WI38 (cell line): Measurements from ENCODE around the gene KLC1.

Source experiments
- H3K4me3 ChIP-seq: 2 replicates; pipeline ENCODE4 v1.5.1; 2011; ENCODE audit warnings: low read depth, mild to moderate bottlenecking, control low read depth, low read length
- TF ChIP-seq, protein P1 (sequence below): IDR thresholded peaks from 2 replicates; pipeline ENCODE4 v1.5.1; 2012; ENCODE audit warnings: low read depth, mild to moderate bottlenecking, control low read depth, low read length

KLC1 gene

DNA sequence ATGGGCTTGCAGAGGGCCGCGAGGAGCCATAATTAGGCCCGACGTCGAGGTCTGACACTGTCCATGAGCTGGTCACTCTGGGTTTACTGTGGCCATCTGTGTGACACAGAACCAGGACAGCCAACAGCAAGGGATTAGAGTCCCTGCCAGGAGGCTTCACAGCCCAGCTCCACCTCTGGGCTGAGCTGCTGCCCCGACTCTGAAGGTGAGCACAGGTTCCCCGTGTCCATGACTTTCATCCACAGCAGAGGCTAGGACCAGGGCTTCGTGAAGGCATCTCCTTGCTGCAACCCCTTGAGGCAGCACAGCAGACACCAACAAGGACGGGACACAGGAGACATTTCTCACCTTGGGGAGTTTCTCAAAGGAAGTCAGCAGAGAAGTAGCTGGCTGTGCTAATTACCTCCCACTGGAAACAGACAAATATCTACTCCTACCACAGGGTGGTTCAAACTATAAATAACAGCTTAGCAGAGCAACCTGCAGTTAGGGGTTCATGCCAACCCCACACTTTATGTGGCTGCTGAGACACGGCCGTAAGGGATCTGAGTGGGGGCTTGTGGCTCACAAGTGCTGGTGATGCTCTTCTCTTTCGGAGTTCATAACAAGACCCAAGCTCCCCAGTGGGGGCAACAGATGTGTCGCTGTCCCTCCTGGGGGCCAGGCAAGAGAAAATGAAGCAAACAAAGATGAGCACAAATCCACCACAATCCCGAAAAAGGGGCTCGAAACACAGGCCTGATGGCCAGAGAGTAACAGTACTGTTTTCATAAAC is 115.8 kb downstream of the KLC1 start:
- TF ChIP-seq, protein P1, sequence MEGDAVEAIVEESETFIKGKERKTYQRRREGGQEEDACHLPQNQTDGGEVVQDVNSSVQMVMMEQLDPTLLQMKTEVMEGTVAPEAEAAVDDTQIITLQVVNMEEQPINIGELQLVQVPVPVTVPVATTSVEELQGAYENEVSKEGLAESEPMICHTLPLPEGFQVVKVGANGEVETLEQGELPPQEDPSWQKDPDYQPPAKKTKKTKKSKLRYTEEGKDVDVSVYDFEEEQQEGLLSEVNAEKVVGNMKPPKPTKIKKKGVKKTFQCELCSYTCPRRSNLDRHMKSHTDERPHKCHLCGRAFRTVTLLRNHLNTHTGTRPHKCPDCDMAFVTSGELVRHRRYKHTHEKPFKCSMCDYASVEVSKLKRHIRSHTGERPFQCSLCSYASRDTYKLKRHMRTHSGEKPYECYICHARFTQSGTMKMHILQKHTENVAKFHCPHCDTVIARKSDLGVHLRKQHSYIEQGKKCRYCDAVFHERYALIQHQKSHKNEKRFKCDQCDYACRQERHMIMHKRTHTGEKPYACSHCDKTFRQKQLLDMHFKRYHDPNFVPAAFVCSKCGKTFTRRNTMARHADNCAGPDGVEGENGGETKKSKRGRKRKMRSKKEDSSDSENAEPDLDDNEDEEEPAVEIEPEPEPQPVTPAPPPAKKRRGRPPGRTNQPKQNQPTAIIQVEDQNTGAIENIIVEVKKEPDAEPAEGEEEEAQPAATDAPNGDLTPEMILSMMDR, result no peak
- no peak overlapping the region for H3K4me3 ChIP-seq

GRCh38 chr14:103745424-103745823 is 116.4 kb downstream of the KLC1 start:
- TF ChIP-seq, protein P1, result no peak
- no peak overlapping the region for H3K4me3 ChIP-seq

DNA sequence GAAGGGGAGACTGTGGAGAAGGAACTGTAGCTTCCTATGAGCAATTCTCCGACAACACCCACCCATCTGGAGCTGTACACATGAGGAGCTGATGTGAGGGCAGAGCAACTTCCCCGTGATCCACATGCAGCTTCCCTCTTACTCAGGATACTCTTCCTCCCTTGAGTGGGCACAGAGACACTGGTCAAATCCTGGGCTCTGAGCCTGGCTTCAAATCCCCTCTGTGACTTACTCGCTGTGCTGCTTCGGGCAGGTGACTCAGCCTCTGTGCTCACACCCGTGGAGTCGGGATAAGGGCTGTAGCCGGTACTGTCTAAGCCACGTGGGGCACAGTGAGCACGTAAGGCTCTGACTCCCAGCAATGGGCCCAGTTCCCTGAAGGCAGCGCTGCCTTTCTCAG is 117.7 kb downstream of the KLC1 start:
- TF ChIP-seq, protein P1, result no peak
- no peak overlapping the region for H3K4me3 ChIP-seq

DNA sequence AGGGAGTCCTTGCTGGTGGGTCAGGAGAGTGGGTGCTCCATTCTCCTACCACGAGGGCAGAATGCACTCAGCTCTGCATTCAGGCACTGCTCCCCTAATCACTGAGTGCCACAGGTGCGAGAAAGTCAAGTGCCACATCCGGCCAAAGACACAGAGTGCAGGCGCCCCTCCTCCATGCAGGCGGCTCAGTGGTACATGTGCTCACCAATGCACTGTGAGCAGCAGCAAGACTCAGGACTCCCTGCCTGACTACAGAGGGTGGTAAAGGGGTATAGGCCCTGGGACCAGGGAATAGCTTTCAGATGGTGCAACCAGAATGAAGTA is 119.5 kb downstream of the KLC1 start:
- H3K4me3 ChIP-seq, result no peak overlapping the region
- TF ChIP-seq, protein P1, result no peak

DNA sequence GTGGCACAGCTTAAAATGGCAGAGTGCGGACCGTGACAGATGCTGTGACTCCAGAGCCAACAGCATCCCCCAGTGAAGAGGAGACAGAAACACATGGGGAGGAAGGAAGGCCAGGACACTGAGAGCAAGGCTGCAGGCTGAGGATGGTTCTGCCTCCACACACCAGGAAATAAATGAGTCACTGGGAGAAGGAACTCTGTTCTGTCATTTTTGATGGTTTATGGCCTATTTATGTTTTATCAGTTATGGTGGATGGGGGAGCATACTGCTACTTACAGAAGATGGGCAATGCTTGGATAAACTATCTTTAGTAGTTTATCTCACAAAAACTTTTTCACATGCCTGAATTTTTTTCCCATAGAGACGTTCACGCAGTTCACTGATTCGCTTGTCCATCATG is 120.4 kb downstream of the KLC1 start:
- TF ChIP-seq, protein P1, result no peak
- no peak overlapping the region for H3K4me3 ChIP-seq

DNA sequence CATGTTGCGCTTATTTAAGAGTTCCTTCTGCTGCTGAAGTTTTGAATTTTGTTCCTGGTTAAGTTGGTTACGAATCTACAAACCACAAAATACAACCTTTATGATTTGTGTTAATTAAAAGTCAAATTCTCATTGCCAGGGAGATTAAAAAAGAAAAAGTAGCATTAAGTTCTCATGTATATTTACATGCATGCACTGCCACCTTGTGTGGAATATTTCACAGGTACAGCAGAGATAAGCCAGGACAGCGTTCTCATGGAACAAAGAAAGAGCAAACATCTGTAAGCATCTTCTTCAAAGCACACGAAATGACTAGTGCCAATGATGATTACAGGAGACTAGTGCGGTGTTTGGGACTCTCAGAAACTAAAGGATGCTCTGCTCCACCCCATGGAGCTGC is 120.8 kb downstream of the KLC1 start:
- TF ChIP-seq, protein P1, result no peak
- no peak overlapping the region for H3K4me3 ChIP-seq
